ENCODE measurements around the gene CTDSP1.

DNA sequence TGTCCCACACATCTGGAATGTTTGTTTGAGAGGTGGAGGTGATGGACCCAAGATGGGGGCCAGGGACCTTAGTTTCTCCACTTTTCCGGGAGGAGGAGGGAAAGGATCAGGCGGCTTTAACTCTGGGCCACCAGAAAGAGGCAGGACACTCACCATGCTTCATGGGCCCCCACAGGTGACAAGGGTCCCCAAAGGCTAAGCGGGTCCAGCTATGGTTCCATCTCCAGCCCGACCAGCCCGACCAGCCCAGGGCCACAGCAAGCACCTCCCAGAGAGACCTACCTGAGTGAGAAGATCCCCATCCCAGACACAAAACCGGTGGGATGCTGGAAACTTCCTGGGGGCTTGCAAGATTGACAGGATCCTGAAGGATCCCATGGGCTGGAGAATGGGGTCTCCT lies 16.9 kb upstream of the CTDSP1 start:
- TF ChIP-seq EZH2 (optimal IDR thresholded peaks at IDR 0.05; ENCODE audit: low read depth, low read length) (no peak), EZH2phosphoT487 (IDR thresholded peaks at IDR 0.05; ENCODE audit: low read length) (no peak)
- TF ChIP-seq, protein P1, sequence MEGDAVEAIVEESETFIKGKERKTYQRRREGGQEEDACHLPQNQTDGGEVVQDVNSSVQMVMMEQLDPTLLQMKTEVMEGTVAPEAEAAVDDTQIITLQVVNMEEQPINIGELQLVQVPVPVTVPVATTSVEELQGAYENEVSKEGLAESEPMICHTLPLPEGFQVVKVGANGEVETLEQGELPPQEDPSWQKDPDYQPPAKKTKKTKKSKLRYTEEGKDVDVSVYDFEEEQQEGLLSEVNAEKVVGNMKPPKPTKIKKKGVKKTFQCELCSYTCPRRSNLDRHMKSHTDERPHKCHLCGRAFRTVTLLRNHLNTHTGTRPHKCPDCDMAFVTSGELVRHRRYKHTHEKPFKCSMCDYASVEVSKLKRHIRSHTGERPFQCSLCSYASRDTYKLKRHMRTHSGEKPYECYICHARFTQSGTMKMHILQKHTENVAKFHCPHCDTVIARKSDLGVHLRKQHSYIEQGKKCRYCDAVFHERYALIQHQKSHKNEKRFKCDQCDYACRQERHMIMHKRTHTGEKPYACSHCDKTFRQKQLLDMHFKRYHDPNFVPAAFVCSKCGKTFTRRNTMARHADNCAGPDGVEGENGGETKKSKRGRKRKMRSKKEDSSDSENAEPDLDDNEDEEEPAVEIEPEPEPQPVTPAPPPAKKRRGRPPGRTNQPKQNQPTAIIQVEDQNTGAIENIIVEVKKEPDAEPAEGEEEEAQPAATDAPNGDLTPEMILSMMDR (IDR thresholded peaks at IDR 0.05; ENCODE audit: low read length) = no peak
